ENCODE results near the gene DSC3.

DSC3 gene

DNA sequence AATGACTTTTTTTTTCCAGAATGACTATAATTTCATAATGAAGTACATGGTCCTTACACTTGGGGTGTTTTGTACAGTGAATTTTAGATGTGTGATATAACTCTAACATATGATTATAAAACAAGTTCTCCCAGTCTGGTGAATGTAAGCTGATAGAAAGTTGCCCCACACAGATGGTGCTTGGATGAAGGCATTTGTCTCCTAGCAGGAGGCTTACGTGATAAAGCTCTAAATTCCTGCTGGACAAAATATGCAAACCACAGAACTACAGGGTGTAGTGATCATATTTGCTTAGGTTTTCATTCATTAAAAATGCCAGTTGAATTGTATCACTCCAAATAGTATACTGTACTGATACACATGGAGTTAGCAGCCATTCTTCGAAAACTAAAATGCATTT is 85.5 kb downstream of the DSC3 start:
- no peak for DNase-seq
- no peaks in the 10 kb centered on the region for H3K4me1 Mint-ChIP-seq
- H3K4me3 Mint-ChIP-seq: no peak overlapping the region
- TF ChIP-seq CTCF (IDR thresholded peaks at IDR 0.05): no peak
- H3K9me3 Mint-ChIP-seq: no peaks in the 10 kb centered on the region
- no peaks in the 10 kb centered on the region for H3K36me3 Mint-ChIP-seq (ENCODE audit: low read depth)
- H3K27me3 Mint-ChIP-seq (ENCODE audit: low read depth, poor library complexity): peaks cover 3% of the 10 kb centered on the region
- no peak overlapping the region for H3K27ac Mint-ChIP-seq

DNA sequence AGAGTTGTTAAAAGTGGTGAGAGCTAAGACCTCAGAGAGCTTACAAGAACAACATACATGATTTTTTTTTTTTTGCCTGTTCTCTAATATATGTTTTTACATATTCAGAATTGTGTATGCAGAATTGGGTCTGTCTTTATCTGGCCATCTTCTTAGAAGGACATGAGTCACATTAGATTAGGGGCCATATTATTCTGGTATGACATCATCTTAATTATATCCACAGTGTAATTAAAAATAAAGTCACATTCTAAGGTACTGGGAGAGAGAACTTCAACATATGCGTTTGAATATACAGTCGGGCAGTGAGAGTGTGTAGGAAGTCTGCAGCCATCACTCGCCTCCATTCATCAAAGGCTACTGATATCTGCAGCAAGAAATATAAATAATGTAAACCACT is 88.3 kb downstream of the DSC3 start:
- no peak for DNase-seq
- Mint-ChIP-seq H3K4me3 (no peak overlapping the region), H3K27me3 (ENCODE audit: low read depth, poor library complexity) (peaks cover 3% of the 10 kb centered on the region), H3K27ac (no peak overlapping the region), H3K4me1 (peaks cover 6% of the 10 kb centered on the region), H3K36me3 (ENCODE audit: low read depth) (no peaks in the 10 kb centered on the region), H3K9me3 (no peaks in the 10 kb centered on the region)
- no peak for TF ChIP-seq CTCF (IDR thresholded peaks at IDR 0.05)

DNA sequence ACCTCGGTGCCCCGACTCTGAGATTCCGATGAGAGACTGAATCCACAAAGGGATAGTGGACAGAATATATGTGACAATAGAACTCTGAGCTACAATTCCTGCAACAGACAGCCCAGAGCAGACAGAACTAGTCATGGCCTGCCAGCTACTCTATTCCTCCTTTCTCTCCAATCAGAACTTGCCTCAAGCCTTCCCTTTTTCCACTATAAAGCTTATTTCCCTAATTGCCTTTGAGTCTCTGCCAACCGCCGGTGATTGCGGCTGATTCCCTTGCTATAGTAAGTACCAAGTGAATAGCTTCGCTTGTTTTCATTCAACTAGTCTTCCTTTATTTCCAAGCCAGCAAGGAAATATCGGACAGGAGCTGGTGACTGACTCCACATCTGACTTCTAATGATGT is 96.8 kb downstream of the DSC3 start:
- no peak for TF ChIP-seq CTCF (IDR thresholded peaks at IDR 0.05)
- Mint-ChIP-seq H3K9me3 (peaks cover 18% of the 10 kb centered on the region), H3K4me1 (peaks cover 6% of the 10 kb centered on the region), H3K36me3 (ENCODE audit: low read depth) (peaks cover 10% of the 10 kb centered on the region), H3K27ac (no peak overlapping the region), H3K27me3 (ENCODE audit: low read depth, poor library complexity) (no peaks in the 10 kb centered on the region), H3K4me3 (no peak overlapping the region)
- no peak for DNase-seq

- Mint-ChIP-seq H3K9me3 (peaks cover 26% of the 10 kb centered on the region), H3K27me3 (ENCODE audit: low read depth, poor library complexity) (no peaks in the 10 kb centered on the region), H3K36me3 (ENCODE audit: low read depth) (peaks cover 12% of the 10 kb centered on the region), H3K27ac (no peak overlapping the region), H3K4me3 (no peak overlapping the region), H3K4me1 (peaks cover 2% of the 10 kb centered on the region)
- no peak for DNase-seq
- no peak for TF ChIP-seq CTCF (IDR thresholded peaks at IDR 0.05)
Measured at GRCh38 chr18:30944773-30945417, 97.6 kb downstream of the DSC3 start.

DNA sequence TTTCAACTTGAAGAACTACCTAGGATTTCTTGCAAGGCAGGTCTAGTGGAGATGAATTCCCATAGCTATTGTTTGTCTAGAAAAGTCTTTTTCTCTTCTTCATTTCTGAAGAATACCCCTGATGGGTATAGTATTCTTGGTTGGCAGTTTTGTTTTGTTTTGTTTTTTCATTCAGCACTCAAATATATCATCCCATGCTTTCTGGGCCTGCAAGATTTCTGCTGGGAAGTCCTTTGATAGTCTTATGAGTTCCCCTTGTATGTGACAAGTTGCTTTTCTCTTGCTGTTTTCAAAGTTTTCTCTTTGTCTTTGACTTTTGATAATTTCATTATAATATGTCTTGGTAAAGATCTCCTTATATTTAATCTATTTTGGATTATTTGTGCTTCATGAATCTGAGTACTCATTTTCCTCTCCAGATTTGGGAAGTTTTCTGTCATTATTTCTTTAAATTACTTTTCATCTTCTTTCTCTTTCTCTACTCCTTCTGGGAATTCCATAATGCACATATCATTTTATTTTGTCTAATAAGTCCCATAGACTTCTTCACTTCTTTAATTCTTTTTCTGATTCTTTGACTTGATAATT is 101.5 kb downstream of the DSC3 start:
- no peak for DNase-seq
- Mint-ChIP-seq H3K36me3 (ENCODE audit: low read depth) (peaks cover 12% of the 10 kb centered on the region), H3K27me3 (ENCODE audit: low read depth, poor library complexity) (no peaks in the 10 kb centered on the region), H3K4me3 (no peak overlapping the region), H3K27ac (no peak overlapping the region), H3K9me3 (peaks cover 40% of the 10 kb centered on the region), H3K4me1 (no peaks in the 10 kb centered on the region)
- no peak for TF ChIP-seq CTCF (IDR thresholded peaks at IDR 0.05)
